IMR-90 (cell line): Measurements from ENCODE around the gene RFX4. TPM values are rescaled to one million over a fixed set of nuclear protein-coding genes. Genes with fewer than 3 reads are reported as not detected.

Experiments
- ATAC-seq: fragments of 200-7000 bp; cut with Tn5 transposase; 2 replicates; pipeline ENCODE4 v1.9.1; 2020; ENCODE audit warnings: low read depth, mild to moderate bottlenecking, moderate library complexity
- BruUV-seq: library from RNA; stranded (reverse); fragments of 400-500 nt; replicated peaks from 2 replicates; lab custom pipeline; 2021; lab: Mats Ljungman, UMichigan
- CTCF ChIA-PET: fragments of 300-600 bp; formaldehyde crosslinking; extraction: SDS; loops from one replicate; lab custom pipeline; 2021; ENCODE audit warnings: antibody characterized with exemption; lab: Yijun Ruan, JAX
- POLR2A ChIA-PET: fragments of 300-600 bp; sonication (Branson Sonifier 250); formaldehyde crosslinking; loops from one replicate; lab custom pipeline; 2022; ENCODE audit warnings: antibody characterized with exemption; ENCODE audit not compliant: unreplicated experiment; lab: Charles Lee
- DNase-seq: peaks from one replicate; pipeline ENCODE4 v3.0.0; 2013
- H2AFZ ChIP-seq: replicated peaks from 2 replicates; pipeline ENCODE3; 2013; ENCODE audit warnings: low read length, mild to moderate bottlenecking; ENCODE audit not compliant: poor library complexity
- H2AK5ac ChIP-seq: 2 replicates; pipeline ENCODE4 v1.6.1; 2013; ENCODE audit warnings: low read depth, low read length, inconsistent platforms
- H2AK9ac ChIP-seq: replicated peaks from 2 replicates; pipeline ENCODE3; 2013; ENCODE audit warnings: mild to moderate bottlenecking, low read depth, low read length, moderate library complexity; ENCODE audit not compliant: poor library complexity
- H2BK120ac ChIP-seq: 2 replicates; pipeline ENCODE4 v1.6.1; 2013; ENCODE audit warnings: low read depth, low read length, inconsistent platforms
- H2BK15ac ChIP-seq: 3 replicates; pipeline ENCODE4 v1.6.1; 2013; ENCODE audit warnings: low read depth, low read length, inconsistent platforms
- H2BK20ac ChIP-seq: 2 replicates; pipeline ENCODE4 v1.6.1; 2013; ENCODE audit warnings: low read depth, mild to moderate bottlenecking, inconsistent platforms, low read length, moderate library complexity
- H2BK5ac ChIP-seq: 2 replicates; pipeline ENCODE4 v1.6.1; 2013; ENCODE audit warnings: mild to moderate bottlenecking, low read depth, low read length, inconsistent platforms; ENCODE audit not compliant: poor library complexity, severe bottlenecking
- H3K14ac ChIP-seq: replicated peaks from 2 replicates; pipeline ENCODE4 v1.6.1; 2013; ENCODE audit warnings: low read depth, low read length, inconsistent platforms
- H3K18ac ChIP-seq: 2 replicates; pipeline ENCODE4 v1.6.1; 2013; ENCODE audit warnings: low read depth, low read length, control low read depth
- H3K23ac ChIP-seq: 2 replicates; pipeline ENCODE4 v1.6.1; 2013; ENCODE audit warnings: low read depth, low read length, inconsistent platforms
- H3K27ac ChIP-seq: 2 replicates; pipeline ENCODE4 v1.5.1; 2013; ENCODE audit warnings: mild to moderate bottlenecking, control low read depth, low read length; ENCODE audit not compliant: insufficient read depth
- H3K27me3 ChIP-seq: 2 replicates; pipeline ENCODE4 v1.6.1; 2013; ENCODE audit warnings: low read length; ENCODE audit not compliant: control insufficient read depth, insufficient read depth
- H3K36me3 ChIP-seq: 2 replicates; pipeline ENCODE4 v1.6.1; 2013; ENCODE audit warnings: low read length, mixed read lengths; ENCODE audit not compliant: control insufficient read depth, insufficient read depth
- H3K4ac ChIP-seq: 2 replicates; pipeline ENCODE4 v1.6.1; 2013; ENCODE audit warnings: low read depth, low read length, inconsistent platforms
- H3K4me1 ChIP-seq: 2 replicates; pipeline ENCODE4 v1.6.1; 2013; ENCODE audit warnings: low read length, mixed read lengths; ENCODE audit not compliant: control insufficient read depth, insufficient read depth
- H3K4me2 ChIP-seq: 2 replicates; pipeline ENCODE4 v1.6.1; 2013; ENCODE audit warnings: low read depth, mild to moderate bottlenecking, control low read depth, low read length, moderate library complexity
- H3K4me3 ChIP-seq: 2 replicates; pipeline ENCODE4 v1.5.1; 2013; ENCODE audit warnings: low read depth, mild to moderate bottlenecking, control low read depth, low read length, moderate library complexity; ENCODE audit not compliant: insufficient read depth
- H3K56ac ChIP-seq: 2 replicates; pipeline ENCODE4 v1.6.1; 2013; ENCODE audit warnings: low read length, inconsistent platforms; ENCODE audit not compliant: insufficient read depth; ENCODE audit errors: extremely low read depth
- H3K79me1 ChIP-seq, 2 experiments: 2 replicates each; pipeline ENCODE4 v1.6.1; 2013; ENCODE audit warnings: low read length in 2 of 2, inconsistent platforms in 1 of 2, low read depth in 1 of 2
- H3K9ac ChIP-seq: 2 replicates; pipeline ENCODE4 v1.6.1; 2013; ENCODE audit warnings: low read depth, low read length, control low read depth
- H3K9me1 ChIP-seq: 2 replicates; pipeline ENCODE4 v1.6.1; 2013; ENCODE audit warnings: low read length, inconsistent platforms; ENCODE audit not compliant: insufficient read depth
- H3K9me3 ChIP-seq: 2 replicates; pipeline ENCODE4 v1.6.1; 2013; ENCODE audit warnings: low read length; ENCODE audit not compliant: control insufficient read depth, insufficient read depth
- H4K20me1 ChIP-seq: 2 replicates; pipeline ENCODE4 v1.6.1; 2013; ENCODE audit warnings: low read length, inconsistent platforms; ENCODE audit not compliant: insufficient read depth
- H4K5ac ChIP-seq: 2 replicates; pipeline ENCODE4 v1.6.1; 2013; ENCODE audit warnings: mild to moderate bottlenecking, low read depth, low read length, control low read depth
- H4K8ac ChIP-seq, 2 experiments: 2 replicates each; pipeline ENCODE4 v1.6.1; 2013; ENCODE audit warnings: low read depth in 2 of 2, low read length in 2 of 2, control low read depth in 1 of 2, inconsistent platforms in 1 of 2
- H4K91ac ChIP-seq: 2 replicates; pipeline ENCODE4 v1.6.1; 2013; ENCODE audit warnings: low read depth, low read length, inconsistent platforms; ENCODE audit not compliant: insufficient read depth
- BHLHE40 ChIP-seq: fragments of 150-350 bp; IDR thresholded peaks from 2 replicates; pipeline ENCODE4 v1.6.1; 2016; ENCODE audit warnings: mild to moderate bottlenecking, low read depth, low read length
- CHD1 ChIP-seq: IDR thresholded peaks from 2 replicates; pipeline ENCODE4 v1.6.1; 2012; ENCODE audit warnings: low read depth, low read length, improper control_type of control experiment
- FOS ChIP-seq: fragments of 150-350 bp; IDR thresholded peaks from 2 replicates; pipeline ENCODE4 v1.6.1; 2016; ENCODE audit warnings: low read depth, low read length
- MAZ ChIP-seq: IDR thresholded peaks from 2 replicates; pipeline ENCODE4 v1.6.1; 2012; ENCODE audit warnings: low read depth, mild to moderate bottlenecking, low read length, improper control_type of control experiment, moderate library complexity, borderline replicate concordance
- RAD21 ChIP-seq: IDR thresholded peaks from 2 replicates; pipeline ENCODE4 v1.6.1; 2012; ENCODE audit warnings: low read length, improper control_type of control experiment
- RCOR1 ChIP-seq: IDR thresholded peaks from 2 replicates; pipeline ENCODE4 v1.6.1; 2012; ENCODE audit warnings: mild to moderate bottlenecking, low read length, improper control_type of control experiment; ENCODE audit not compliant: insufficient replicate concordance
- RFX5 ChIP-seq: IDR thresholded peaks from 2 replicates; pipeline ENCODE4 v1.8.0; 2012; ENCODE audit warnings: low read depth, mild to moderate bottlenecking, low read length, moderate library complexity
- SMC3 ChIP-seq: fragments of 150-350 bp; IDR thresholded peaks from 2 replicates; pipeline ENCODE4 v1.6.1; 2016; ENCODE audit warnings: low read depth, mild to moderate bottlenecking, antibody characterized with exemption, low read length, moderate library complexity
- WGBS, 2 experiments: methylation state at CpG; one replicate each; pipeline versions ENCODE4 v1.1.5 to v1.1.7; 2013; ENCODE audit warnings: missing lambda C conversion rate in 2 of 2; ENCODE audit not compliant: insufficient read length in 1 of 2; ENCODE audit errors: extremely low coverage in 2 of 2; 5-methylcytosine and 5-hydroxymethylcytosine counted together
- dilution Hi-C: fragments of 300-500 bp; cut with HindIII; formaldehyde crosslinking; loops from one replicate; pipeline ENCODE4 v1.14.3; 2018; ENCODE audit warnings: low sequenced_read_pairs; ENCODE audit not compliant: unreplicated experiment
- in situ Hi-C: fragments of 300-500 bp; cut with MboI; formaldehyde crosslinking; loops from 3 replicates; pipeline ENCODE4 v1.14.3; 2019; ENCODE audit warnings: low sequenced_read_pairs, inconsistent platforms, mixed read lengths
- intact Hi-C: fragments of 100-400 bp; cut with micrococcal nuclease; formaldehyde crosslinking; loops from 2 replicates; pipeline ENCODE4 v1.10.0; 2022
- polyA plus RNA-seq, 3 experiments: library from polyadenylated mRNA; depleted of rRNA; stranded (reverse); fragments of >200 nt; gene quantifications; 2 replicates each; pipeline ENCODE4 v1.2.3, GENCODE V29; 2012; ENCODE audit warnings: low replicate concordance in 1 of 3
- total RNA-seq: library from RNA; depleted of rRNA; stranded (reverse); fragments of >200 nt; gene quantifications from 2 replicates; pipeline ENCODE4 v1.2.3, GENCODE V29; 2012
- TF ChIP-seq, protein P1 (sequence below): conservative IDR thresholded peaks from 2 replicates; pipeline ENCODE4 v1.5.1; 2012; ENCODE audit warnings: mild to moderate bottlenecking, low read depth, low read length, improper control_type of control experiment

RFX4 gene
- total and polyA plus RNA-seq, 2 of the 4 experiments (the other 2 are of a cell fraction), result not detected

DNA sequence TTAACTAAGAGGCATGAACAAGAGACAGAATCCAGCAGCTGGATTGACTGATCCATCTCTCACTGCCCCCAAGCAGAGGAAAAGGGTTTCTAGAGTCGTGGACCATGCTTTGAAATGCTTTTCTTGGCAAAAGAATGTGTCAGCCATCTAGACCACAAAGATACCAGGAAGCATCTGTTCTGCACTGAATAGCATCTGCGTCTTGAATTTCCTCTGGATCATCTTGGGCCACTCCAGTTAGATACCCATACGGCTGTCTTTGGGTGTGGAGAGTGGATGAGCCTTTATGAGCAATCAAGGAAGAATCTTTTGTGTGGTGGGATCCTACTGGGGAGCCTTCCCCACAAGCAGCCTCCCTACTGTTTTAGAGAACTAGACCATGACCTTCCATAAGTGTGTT is 16.0 kb upstream of the RFX4 start:
- Histone ChIP-seq H3K9me3 (no peaks in the 10 kb centered on the region), H2BK15ac (no peak overlapping the region), H3K4me2 (no peak overlapping the region), H3K56ac (no peak overlapping the region), H4K5ac (no peak overlapping the region), H3K79me1 (no peaks in the 10 kb centered on the region), H4K91ac (no peak overlapping the region), H2BK5ac (no peak overlapping the region), H2AFZ (no peak overlapping the region), H2BK120ac (no peak overlapping the region), H3K4ac (no peak overlapping the region), H3K4me3 (no peak overlapping the region), H3K9ac (no peak overlapping the region), H3K4me1 (no peaks in the 10 kb centered on the region), H4K20me1 (no peaks in the 10 kb centered on the region), H3K27ac (no peak overlapping the region), H2AK9ac (no peak overlapping the region), H2BK20ac (no peak overlapping the region), H3K27me3 (peaks cover 2% of the 10 kb centered on the region; the same call in 1 of the 2 replicates), H3K14ac (no peak overlapping the region), H3K9me1 (no peaks in the 10 kb centered on the region), H3K18ac (no peak overlapping the region), H2AK5ac (no peak overlapping the region), H3K36me3 (no peaks in the 10 kb centered on the region), H3K23ac (no peak overlapping the region), H4K8ac (no peak overlapping the region)
- intact Hi-C loops (no loop called here), dilution Hi-C loops (no loop called here), in situ Hi-C loops (no loop called here)
- BruUV-seq, result no TSS peak
- DNase-seq (no peak), ATAC-seq (no peak)
- POLR2A ChIA-PET, result no interaction called here
- no CpG with 5 or more reads among the region's 3 CpGs for WGBS, 2 experiments
- TF ChIP-seq RAD21 (no peak), MAZ (no peak), BHLHE40 (no peak), SMC3 (no peak), FOS (no peak), RFX5 (no peak), RCOR1 (no peak), CHD1 (no peak)
- TF ChIP-seq, protein P1, sequence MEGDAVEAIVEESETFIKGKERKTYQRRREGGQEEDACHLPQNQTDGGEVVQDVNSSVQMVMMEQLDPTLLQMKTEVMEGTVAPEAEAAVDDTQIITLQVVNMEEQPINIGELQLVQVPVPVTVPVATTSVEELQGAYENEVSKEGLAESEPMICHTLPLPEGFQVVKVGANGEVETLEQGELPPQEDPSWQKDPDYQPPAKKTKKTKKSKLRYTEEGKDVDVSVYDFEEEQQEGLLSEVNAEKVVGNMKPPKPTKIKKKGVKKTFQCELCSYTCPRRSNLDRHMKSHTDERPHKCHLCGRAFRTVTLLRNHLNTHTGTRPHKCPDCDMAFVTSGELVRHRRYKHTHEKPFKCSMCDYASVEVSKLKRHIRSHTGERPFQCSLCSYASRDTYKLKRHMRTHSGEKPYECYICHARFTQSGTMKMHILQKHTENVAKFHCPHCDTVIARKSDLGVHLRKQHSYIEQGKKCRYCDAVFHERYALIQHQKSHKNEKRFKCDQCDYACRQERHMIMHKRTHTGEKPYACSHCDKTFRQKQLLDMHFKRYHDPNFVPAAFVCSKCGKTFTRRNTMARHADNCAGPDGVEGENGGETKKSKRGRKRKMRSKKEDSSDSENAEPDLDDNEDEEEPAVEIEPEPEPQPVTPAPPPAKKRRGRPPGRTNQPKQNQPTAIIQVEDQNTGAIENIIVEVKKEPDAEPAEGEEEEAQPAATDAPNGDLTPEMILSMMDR, result no peak
- CTCF ChIA-PET, result no interaction called here
